IPS DF 6.9 (cell line): ENCODE results near the gene ZNF385B.

Source experiments
- DNase-seq: peaks from one replicate; pipeline ENCODE4 v3.0.0-alpha.2; 2013; ENCODE audit warnings: low read depth, low spot score
- H3K27ac ChIP-seq: one replicate; pipeline ENCODE4 v1.5.1; 2013; ENCODE audit warnings: low read length, control low read depth
- H3K27me3 ChIP-seq: 2 replicates; pipeline ENCODE4 v1.6.1; 2013; ENCODE audit warnings: mild to moderate bottlenecking, low read length; ENCODE audit not compliant: control insufficient read depth, insufficient read depth
- H3K36me3 ChIP-seq: 2 replicates; pipeline ENCODE4 v1.6.1; 2013; ENCODE audit warnings: low read length; ENCODE audit not compliant: control insufficient read depth, insufficient read depth
- H3K4me1 ChIP-seq: 2 replicates; pipeline ENCODE4 v1.6.1; 2013; ENCODE audit warnings: low read length; ENCODE audit not compliant: control insufficient read depth, insufficient read depth
- H3K4me3 ChIP-seq: 2 replicates; pipeline ENCODE4 v1.5.1; 2013; ENCODE audit warnings: mild to moderate bottlenecking, low read length
- H3K9me3 ChIP-seq: 2 replicates; pipeline ENCODE4 v1.6.1; 2013; ENCODE audit warnings: low read length, inconsistent platforms; ENCODE audit not compliant: control insufficient read depth, insufficient read depth
- WGBS: extraction: QIAGEN DNeasy Blood & Tissue Kit; methylation state at CpG from one replicate; pipeline ENCODE4 v1.1.7; 2013; ENCODE audit warnings: mixed read lengths, missing lambda C conversion rate; ENCODE audit not compliant: insufficient read length, insufficient coverage; 5-methylcytosine and 5-hydroxymethylcytosine counted together

Gene ZNF385B

DNA sequence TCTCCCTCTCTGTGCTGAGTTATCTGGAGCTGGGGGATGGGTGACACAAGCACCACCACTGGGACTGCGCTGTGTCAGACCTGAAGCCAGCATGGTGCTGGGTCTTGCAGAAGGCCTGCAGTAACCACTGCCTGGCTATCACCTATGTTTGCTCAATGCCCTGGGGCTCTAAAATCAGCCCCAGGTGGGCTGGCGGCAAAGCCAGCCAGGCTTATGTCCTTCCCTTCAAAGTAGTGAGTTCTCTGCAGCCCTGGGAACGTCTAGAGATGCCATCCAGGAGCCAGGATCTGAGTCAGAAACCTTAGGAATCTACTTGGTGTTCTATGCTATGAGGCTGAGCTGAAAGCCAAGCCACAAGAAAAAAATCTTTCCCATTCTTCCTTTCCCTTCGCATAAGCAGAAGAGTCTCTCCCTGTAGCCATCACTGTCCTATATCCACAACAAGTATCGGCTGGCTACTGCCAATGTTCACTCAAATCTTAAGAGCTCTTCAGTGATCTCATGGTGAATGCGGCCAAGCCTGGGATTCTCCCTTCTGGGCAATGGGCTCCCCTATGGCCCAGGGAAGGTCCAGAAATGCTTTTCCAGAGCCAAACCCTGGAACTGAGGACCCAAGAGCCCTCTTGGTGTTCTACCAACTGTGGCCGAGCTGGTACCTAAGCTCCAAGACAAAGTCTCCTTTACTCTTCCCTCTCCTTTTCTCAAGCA is 248.7 kb downstream of the ZNF385B start:
- H3K27ac ChIP-seq = no peak overlapping the region
- H3K36me3 ChIP-seq = no peaks in the 10 kb centered on the region
- peaks cover 1% of the 10 kb centered on the region; the same call in 1 of the 2 replicates for H3K4me1 ChIP-seq
- DNase-seq = no peak
- no peaks in the 10 kb centered on the region for H3K27me3 ChIP-seq
- H3K9me3 ChIP-seq = no peaks in the 10 kb centered on the region
- H3K4me3 ChIP-seq = no peak overlapping the region
- no CpG with 5 or more reads among the region's 7 CpGs for WGBS

DNA sequence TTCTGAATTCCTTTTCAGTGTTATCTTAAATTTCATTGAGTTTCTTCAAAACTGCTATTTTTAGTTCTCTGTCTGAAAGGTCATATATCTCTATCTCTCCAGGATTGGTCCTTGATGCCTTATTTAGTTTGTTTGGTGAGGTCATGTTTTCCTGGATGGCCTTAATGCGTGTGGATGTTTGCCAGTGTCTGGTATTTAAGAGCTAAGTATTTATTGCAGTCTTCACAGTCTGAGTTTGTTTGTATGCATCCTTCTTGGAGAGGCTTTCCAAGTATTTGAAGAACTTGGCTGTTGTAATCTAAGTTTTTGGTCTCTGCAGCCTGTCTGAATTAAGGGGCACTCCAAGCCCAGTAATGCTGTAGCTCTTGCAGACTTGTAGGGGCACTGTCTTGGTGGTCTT is 249.3 kb downstream of the ZNF385B start:
- no peak overlapping the region for H3K4me3 ChIP-seq
- no CpG with 5 or more reads among the region's 1 CpG for WGBS
- no peaks in the 10 kb centered on the region for H3K9me3 ChIP-seq
- H3K27me3 ChIP-seq = no peaks in the 10 kb centered on the region
- peaks cover 1% of the 10 kb centered on the region; the same call in 1 of the 2 replicates for H3K4me1 ChIP-seq
- H3K36me3 ChIP-seq = no peaks in the 10 kb centered on the region
- DNase-seq = no peak
- no peak overlapping the region for H3K27ac ChIP-seq

DNA sequence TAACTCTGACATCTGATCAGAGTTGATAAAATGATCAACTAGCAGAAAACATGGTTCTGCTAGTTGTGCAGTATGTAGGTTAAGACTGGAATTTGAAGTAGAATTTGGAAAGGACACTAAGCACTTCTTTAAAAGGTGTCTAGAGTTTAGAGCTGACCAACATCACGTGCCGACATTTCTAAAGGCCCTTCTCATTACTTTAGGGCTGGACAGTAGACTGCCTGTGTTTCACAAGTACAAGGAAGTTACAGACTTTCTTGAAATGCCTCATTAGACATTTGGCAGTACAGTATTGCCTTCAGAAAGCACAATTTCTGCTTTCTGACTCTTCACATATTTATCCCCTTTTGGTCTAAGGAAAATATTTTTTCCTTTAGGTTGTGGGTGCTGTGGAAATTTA is 255.3 kb downstream of the ZNF385B start:
- no peaks in the 10 kb centered on the region for H3K4me1 ChIP-seq
- WGBS = no CpG with 5 or more reads among the region's 2 CpGs
- no peaks in the 10 kb centered on the region for H3K27me3 ChIP-seq
- no peak overlapping the region for H3K27ac ChIP-seq
- no peaks in the 10 kb centered on the region for H3K36me3 ChIP-seq
- no peak overlapping the region for H3K4me3 ChIP-seq
- no peaks in the 10 kb centered on the region for H3K9me3 ChIP-seq
- DNase-seq = no peak

DNA sequence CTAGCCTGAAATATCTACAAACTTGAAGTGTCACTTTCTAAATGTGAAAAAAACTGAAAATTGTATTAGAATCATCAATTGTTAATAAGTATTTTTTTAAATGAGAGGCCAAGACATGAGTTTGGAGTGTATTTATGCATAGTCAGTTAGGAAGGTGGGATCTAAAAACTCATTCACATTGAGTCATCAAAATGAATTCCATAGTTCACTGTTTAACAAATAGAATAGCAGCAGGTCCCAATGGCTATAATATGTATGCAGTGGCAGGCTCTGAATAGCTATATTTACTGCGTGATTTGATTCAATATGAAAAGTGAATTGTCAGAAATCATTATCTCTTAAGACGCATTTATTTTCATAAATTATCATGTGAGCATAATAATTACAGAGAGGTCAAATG is 256.1 kb downstream of the ZNF385B start:
- Histone ChIP-seq H3K4me3 (no peak overlapping the region), H3K9me3 (no peaks in the 10 kb centered on the region), H3K27me3 (no peaks in the 10 kb centered on the region), H3K27ac (no peak overlapping the region), H3K4me1 (no peaks in the 10 kb centered on the region), H3K36me3 (no peaks in the 10 kb centered on the region)
- DNase-seq = no peak
- no CpG with 5 or more reads among the region's 2 CpGs for WGBS

DNA sequence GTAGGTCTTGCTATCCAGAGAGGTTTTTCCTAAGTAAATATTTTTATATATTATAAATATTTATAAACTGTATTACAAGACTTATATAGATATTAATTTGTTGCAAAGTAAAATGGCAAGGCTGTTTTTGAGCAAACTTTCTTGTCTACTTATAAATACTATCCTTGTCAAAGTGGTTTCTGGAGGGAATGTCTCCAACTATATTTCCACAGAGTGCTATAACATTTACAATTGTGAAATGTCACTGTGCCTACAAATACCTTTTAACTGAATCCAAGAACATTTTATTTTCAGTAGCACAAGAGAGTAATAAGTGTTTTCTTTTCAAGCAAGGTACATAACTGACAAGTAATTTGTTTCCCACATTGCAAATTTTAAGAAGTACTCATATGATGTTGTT is 256.8 kb downstream of the ZNF385B start:
- Histone ChIP-seq H3K36me3 (no peaks in the 10 kb centered on the region), H3K4me1 (no peaks in the 10 kb centered on the region), H3K4me3 (no peak overlapping the region), H3K27me3 (no peaks in the 10 kb centered on the region), H3K9me3 (no peaks in the 10 kb centered on the region), H3K27ac (no peak overlapping the region)
- no peak for DNase-seq

DNA sequence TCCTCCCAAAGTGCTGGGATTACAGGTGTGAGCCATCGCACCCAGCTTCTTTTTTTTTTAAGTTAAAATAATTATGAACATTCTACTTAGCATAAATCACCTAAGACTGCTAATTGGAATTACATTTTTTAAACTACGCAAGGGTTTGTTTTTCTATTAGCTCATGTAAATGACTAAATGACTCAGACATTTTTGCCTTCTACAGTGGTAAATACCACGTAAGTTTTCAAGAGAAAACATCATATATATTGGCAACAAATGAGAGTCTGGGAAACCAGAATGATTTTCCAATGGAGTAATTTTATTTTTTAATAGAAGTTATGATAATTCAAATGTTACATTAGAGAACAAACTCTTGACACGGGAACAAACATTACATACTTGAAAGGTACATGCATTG is 259.0 kb downstream of the ZNF385B start:
- Histone ChIP-seq H3K36me3 (no peaks in the 10 kb centered on the region), H3K27ac (no peak overlapping the region), H3K9me3 (no peaks in the 10 kb centered on the region), H3K4me1 (no peaks in the 10 kb centered on the region), H3K27me3 (no peaks in the 10 kb centered on the region), H3K4me3 (no peak overlapping the region)
- no CpG with 5 or more reads among the region's 4 CpGs for WGBS
- no peak for DNase-seq

DNA sequence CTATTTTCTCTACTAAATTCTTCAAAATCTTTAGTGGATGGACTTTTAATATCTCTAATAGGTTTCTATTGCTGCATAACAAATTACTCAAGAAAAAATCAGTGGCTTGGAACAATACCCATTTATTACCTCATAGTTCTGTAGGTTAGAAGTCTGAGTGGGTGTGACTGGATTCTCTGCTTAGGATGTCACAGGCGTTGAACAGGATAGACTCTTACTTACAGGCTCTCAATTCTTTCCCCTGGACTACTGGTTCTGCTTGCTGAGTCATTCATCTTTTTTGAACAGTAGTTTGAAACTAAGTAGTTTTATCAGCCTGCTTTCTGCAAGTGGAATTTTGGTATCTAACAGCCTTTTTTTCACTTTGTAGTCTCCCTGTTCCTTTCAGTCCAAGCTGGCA is 265.4 kb downstream of the ZNF385B start:
- H3K4me3 ChIP-seq = no peak overlapping the region
- H3K4me1 ChIP-seq = no peaks in the 10 kb centered on the region
- WGBS = no CpG with 5 or more reads among the region's 1 CpG
- H3K36me3 ChIP-seq = no peaks in the 10 kb centered on the region
- DNase-seq = no peak
- no peak overlapping the region for H3K27ac ChIP-seq
- H3K27me3 ChIP-seq = no peaks in the 10 kb centered on the region
- H3K9me3 ChIP-seq = no peaks in the 10 kb centered on the region

DNA sequence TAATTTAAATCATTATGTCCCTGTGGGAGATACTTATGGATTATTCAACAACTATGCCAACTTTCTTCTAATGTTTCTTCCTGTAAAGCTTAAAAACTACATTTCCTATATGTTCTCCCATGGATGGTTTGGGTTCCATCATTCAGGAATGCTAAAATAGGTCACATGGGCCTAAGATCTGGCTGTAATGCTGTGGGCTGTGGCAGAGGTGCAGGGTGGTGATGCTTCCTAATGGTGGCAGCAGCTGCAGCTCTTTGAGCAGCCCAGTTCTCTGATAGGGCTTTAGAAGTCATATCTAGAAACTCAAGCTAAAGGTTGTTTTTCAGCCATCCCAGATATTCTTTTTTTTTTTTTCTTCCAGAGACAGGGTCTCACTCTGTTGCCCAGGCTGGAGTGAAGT is 266.1 kb downstream of the ZNF385B start:
- Histone ChIP-seq H3K27me3 (no peaks in the 10 kb centered on the region), H3K36me3 (no peaks in the 10 kb centered on the region), H3K9me3 (no peaks in the 10 kb centered on the region), H3K27ac (no peak overlapping the region), H3K4me3 (no peak overlapping the region), H3K4me1 (no peaks in the 10 kb centered on the region)
- DNase-seq = no peak

DNA sequence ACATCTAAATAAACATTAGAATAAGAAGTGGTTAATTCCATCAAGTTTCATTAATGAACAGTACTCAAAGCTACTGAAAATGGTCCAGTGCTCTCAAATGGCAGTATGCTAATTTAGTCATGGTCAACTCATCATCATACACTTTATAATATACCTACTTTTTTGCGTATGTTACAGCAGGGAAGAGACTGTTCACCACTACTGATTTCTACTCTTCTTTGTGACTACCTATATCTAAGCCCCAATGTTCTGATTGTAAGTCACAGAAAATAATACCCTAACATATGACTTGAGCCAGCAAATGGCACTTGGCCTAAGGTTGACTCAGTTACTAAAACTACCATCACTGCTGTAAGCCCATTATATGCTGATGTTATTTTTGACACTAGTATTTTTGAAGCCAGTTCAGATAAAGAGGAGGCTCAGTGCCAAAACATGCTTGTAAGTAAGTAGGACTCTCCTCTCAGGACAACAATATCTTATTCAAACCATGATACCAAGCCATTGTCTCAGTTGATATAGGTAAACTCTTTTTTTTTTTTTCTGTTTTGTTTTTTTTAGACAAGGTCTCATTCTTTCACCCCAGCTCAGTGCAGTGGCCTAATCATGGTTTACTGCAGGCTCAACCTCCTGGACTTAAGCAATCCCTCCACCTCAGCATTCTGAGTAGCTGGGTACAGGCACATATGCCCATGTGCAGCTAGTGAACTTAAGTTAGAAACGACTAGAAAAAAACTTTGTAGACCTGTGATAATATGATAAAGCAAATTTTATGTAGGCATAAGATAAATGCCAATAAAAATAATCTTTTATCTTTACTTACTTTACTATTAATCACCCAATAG is 266.9 kb downstream of the ZNF385B start:
- H3K36me3 ChIP-seq = no peaks in the 10 kb centered on the region
- WGBS = no CpG with 5 or more reads among the region's 2 CpGs
- H3K4me1 ChIP-seq = no peaks in the 10 kb centered on the region
- H3K27ac ChIP-seq = no peak overlapping the region
- H3K9me3 ChIP-seq = no peaks in the 10 kb centered on the region
- no peak for DNase-seq
- no peak overlapping the region for H3K4me3 ChIP-seq
- H3K27me3 ChIP-seq = no peaks in the 10 kb centered on the region

DNA sequence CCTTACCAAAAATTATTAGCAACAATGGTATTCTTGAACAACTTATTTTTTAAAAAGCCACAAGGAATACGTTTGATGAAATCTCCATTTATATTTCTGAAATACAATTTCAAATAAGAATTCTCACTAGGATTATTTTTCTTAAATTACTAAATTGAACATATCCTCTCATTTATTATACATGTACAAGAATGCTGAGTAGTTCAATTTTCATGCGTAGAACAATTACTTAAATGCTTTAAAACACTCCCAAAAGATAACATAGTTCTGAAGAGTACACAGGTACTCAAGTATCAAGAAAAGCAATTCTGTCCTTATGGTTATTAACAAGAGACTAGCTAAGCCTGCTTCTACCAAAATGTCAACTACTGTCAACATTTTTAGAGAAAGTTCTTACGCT is 268.1 kb downstream of the ZNF385B start:
- DNase-seq = no peak
- no peaks in the 10 kb centered on the region for H3K9me3 ChIP-seq
- WGBS = no CpG with 5 or more reads among the region's 3 CpGs
- H3K4me1 ChIP-seq = no peaks in the 10 kb centered on the region
- no peaks in the 10 kb centered on the region for H3K27me3 ChIP-seq
- no peak overlapping the region for H3K4me3 ChIP-seq
- H3K27ac ChIP-seq = no peak overlapping the region
- H3K36me3 ChIP-seq = no peaks in the 10 kb centered on the region
